NCI-H460 (cell line): ENCODE measurements around the gene CDCA4. TPM values are rescaled to one million over a fixed set of nuclear protein-coding genes. Genes with fewer than 3 reads are reported as not detected.

Source experiments
- DNase-seq: peaks from one replicate; pipeline ENCODE4 v3.0.0-alpha.2; 2016; ENCODE audit warnings: low read depth; ENCODE audit errors: extremely low read depth
- total RNA-seq: library from RNA; depleted of rRNA; stranded (reverse); fragments of >200 nt; shearing (Covaris generic); gene quantifications from 2 replicates; pipeline ENCODE4 v1.2.3, GENCODE V29; 2014

CDCA4 gene
- total RNA-seq, 1 experiment from 2014 or later, result 56.1 TPM

GRCh38 chr14:105059035-105059924 is 38.4 kb upstream of the CDCA4 start:
- DNase-seq, result no peak

- no peak for DNase-seq
These were observed 37.7 kb upstream of the CDCA4 start for GRCh38 chr14:105058521-105059034.

- no peak for DNase-seq
These were observed 35.5 kb upstream of the CDCA4 start for GRCh38 chr14:105056303-105056831.

- DNase-seq, result no peak
These were observed 34.9 kb upstream of the CDCA4 start for GRCh38 chr14:105055736-105056302.

- DNase-seq, result no peak
These were observed 34.5 kb upstream of the CDCA4 start for GRCh38 chr14:105055334-105055733.

GRCh38 chr14:105053996-105054395 is 33.1 kb upstream of the CDCA4 start:
- no peak for DNase-seq

GRCh38 chr14:105053421-105053820 is 32.5 kb upstream of the CDCA4 start:
- no peak for DNase-seq

GRCh38 chr14:105052110-105052458 is 31.2 kb upstream of the CDCA4 start:
- no peak for DNase-seq

GRCh38 chr14:105051182-105052109 is 30.6 kb upstream of the CDCA4 start:
- no peak for DNase-seq

- no peak for DNase-seq
These were observed 29.6 kb upstream of the CDCA4 start for GRCh38 chr14:105050551-105050897.

- no peak for DNase-seq
These were observed 29.1 kb upstream of the CDCA4 start for GRCh38 chr14:105049753-105050550.

GRCh38 chr14:105047283-105048016 is 26.6 kb upstream of the CDCA4 start:
- DNase-seq, result no peak

GRCh38 chr14:105046891-105047282 is 26.0 kb upstream of the CDCA4 start:
- DNase-seq, result no peak

- DNase-seq, result peak; percentile 84
These were observed 24.9 kb upstream of the CDCA4 start for GRCh38 chr14:105045710-105046326.

- no peak for DNase-seq
These were observed 22.8 kb upstream of the CDCA4 start for GRCh38 chr14:105043641-105044040.

- no peak for DNase-seq
These were observed 21.9 kb upstream of the CDCA4 start for GRCh38 chr14:105042813-105043212.

GRCh38 chr14:105041841-105042765 is 21.2 kb upstream of the CDCA4 start:
- DNase-seq, result no peak
